ENCODE results near the gene PROKR1. TPM values are rescaled to one million over a fixed set of nuclear protein-coding genes. Genes with fewer than 3 reads are reported as not detected.

The PROKR1 gene
- total RNA-seq, 1 experiment from 2014 or later: not detected

DNA sequence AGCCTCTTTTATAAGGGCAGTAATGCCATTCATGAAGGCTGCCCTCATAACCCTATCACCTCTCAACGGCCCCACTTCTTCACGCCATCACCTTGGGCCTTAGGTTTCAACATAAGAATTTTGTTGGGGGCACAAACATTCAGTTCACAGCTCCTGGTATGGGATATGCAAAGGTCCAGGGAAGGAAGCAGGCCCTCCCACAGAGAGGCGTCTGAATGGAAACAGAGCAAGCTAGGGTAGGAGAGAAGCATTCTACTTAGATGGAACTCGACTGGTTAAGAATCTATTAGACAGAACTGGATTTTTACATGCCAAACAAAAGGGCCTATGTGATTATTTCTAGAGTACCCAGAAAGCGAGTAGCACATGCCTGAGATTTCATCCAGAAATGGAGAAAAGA is 42.8 kb downstream of the PROKR1 start:
- POLR2A ChIA-PET: no interaction called here
- Histone ChIP-seq H3K27me3 (ENCODE audit: insufficient read depth, low read length) (no peaks in the 10 kb centered on the region), H3K9me2 (ENCODE audit: insufficient read depth) (no peaks in the 10 kb centered on the region), H3K79me2 (ENCODE audit: insufficient read depth, low read length) (no peaks in the 10 kb centered on the region), H3K9ac (ENCODE audit: low read length) (no peak overlapping the region), H3K4me1 (ENCODE audit: control insufficient read depth in 1 of 2, insufficient read depth in 2 of 2, low read length in 2 of 2) (no peaks in the 10 kb centered on the region), H3K27ac (ENCODE audit: low read depth, low read length) (no peak overlapping the region), H3K9me3 (ENCODE audit: control insufficient read depth in 1 of 2, insufficient read depth in 1 of 2, low read depth in 1 of 2, low read length in 2 of 2) (no peaks in the 10 kb centered on the region), H2AFZ (ENCODE audit: low read depth, low read length, poor library complexity, severe bottlenecking) (no peak overlapping the region), H3K4me3 (replicated peaks in 1 of 2; ENCODE audit: low read depth in 1 of 2, low read length in 2 of 2) (no peak overlapping the region), H4K20me1 (ENCODE audit: insufficient read depth) (no peaks in the 10 kb centered on the region), H3K36me3 (ENCODE audit: control insufficient read depth in 1 of 2, insufficient read depth in 2 of 2, low read length in 2 of 2) (no peaks in the 10 kb centered on the region), H3K4me2 (ENCODE audit: low read length) (no peak overlapping the region)
- DNase-seq (ENCODE audit: low read depth, low spot score) (no peak), ATAC-seq (no peak)
- intact Hi-C loops (cut with micrococcal nuclease): no loop called here
- TF ChIP-seq, protein P1, sequence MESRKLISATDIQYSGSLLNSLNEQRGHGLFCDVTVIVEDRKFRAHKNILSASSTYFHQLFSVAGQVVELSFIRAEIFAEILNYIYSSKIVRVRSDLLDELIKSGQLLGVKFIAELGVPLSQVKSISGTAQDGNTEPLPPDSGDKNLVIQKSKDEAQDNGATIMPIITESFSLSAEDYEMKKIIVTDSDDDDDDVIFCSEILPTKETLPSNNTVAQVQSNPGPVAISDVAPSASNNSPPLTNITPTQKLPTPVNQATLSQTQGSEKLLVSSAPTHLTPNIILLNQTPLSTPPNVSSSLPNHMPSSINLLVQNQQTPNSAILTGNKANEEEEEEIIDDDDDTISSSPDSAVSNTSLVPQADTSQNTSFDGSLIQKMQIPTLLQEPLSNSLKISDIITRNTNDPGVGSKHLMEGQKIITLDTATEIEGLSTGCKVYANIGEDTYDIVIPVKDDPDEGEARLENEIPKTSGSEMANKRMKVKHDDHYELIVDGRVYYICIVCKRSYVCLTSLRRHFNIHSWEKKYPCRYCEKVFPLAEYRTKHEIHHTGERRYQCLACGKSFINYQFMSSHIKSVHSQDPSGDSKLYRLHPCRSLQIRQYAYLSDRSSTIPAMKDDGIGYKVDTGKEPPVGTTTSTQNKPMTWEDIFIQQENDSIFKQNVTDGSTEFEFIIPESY (IDR thresholded peaks at IDR 0.05; ENCODE audit: extremely low read depth, insufficient replicate concordance, low read length): no peak
- TF ChIP-seq RAD21 (IDR thresholded peaks at IDR 0.05; ENCODE audit: low read depth) (no peak), FOSL1 (IDR thresholded peaks at IDR 0.05; ENCODE audit: low read depth) (no peak), EGR1 (IDR thresholded peaks at IDR 0.05; ENCODE audit: low read depth) (no peak), SP1 (IDR thresholded peaks at IDR 0.05; ENCODE audit: low read depth) (no peak), EZH2phosphoT487 (IDR thresholded peaks at IDR 0.05; ENCODE audit: borderline replicate concordance) (no peak), SRF (IDR thresholded peaks at IDR 0.05; ENCODE audit: low read depth) (no peak), JUND (IDR thresholded peaks at IDR 0.05) (no peak), TCF7L2 (IDR thresholded peaks at IDR 0.05; ENCODE audit: borderline replicate concordance, extremely low read depth, insufficient read depth, insufficient read length) (no peak), YY1 (IDR thresholded peaks at IDR 0.05; ENCODE audit: extremely low read depth, insufficient replicate concordance, low read depth, low read length) (no peak), SIN3A (IDR thresholded peaks at IDR 0.05; ENCODE audit: low read depth) (no peak), POLR2A (IDR thresholded peaks at IDR 0.05; ENCODE audit: borderline replicate concordance, extremely low read depth, insufficient read depth, insufficient read length) (no peak), CEBPB (IDR thresholded peaks at IDR 0.05; ENCODE audit: low read depth) (no peak)
- TF ChIP-seq, protein P2, sequence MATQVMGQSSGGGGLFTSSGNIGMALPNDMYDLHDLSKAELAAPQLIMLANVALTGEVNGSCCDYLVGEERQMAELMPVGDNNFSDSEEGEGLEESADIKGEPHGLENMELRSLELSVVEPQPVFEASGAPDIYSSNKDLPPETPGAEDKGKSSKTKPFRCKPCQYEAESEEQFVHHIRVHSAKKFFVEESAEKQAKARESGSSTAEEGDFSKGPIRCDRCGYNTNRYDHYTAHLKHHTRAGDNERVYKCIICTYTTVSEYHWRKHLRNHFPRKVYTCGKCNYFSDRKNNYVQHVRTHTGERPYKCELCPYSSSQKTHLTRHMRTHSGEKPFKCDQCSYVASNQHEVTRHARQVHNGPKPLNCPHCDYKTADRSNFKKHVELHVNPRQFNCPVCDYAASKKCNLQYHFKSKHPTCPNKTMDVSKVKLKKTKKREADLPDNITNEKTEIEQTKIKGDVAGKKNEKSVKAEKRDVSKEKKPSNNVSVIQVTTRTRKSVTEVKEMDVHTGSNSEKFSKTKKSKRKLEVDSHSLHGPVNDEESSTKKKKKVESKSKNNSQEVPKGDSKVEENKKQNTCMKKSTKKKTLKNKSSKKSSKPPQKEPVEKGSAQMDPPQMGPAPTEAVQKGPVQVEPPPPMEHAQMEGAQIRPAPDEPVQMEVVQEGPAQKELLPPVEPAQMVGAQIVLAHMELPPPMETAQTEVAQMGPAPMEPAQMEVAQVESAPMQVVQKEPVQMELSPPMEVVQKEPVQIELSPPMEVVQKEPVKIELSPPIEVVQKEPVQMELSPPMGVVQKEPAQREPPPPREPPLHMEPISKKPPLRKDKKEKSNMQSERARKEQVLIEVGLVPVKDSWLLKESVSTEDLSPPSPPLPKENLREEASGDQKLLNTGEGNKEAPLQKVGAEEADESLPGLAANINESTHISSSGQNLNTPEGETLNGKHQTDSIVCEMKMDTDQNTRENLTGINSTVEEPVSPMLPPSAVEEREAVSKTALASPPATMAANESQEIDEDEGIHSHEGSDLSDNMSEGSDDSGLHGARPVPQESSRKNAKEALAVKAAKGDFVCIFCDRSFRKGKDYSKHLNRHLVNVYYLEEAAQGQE (IDR thresholded peaks at IDR 0.05; ENCODE audit: low read depth): no peak
- TF ChIP-seq, protein P3, sequence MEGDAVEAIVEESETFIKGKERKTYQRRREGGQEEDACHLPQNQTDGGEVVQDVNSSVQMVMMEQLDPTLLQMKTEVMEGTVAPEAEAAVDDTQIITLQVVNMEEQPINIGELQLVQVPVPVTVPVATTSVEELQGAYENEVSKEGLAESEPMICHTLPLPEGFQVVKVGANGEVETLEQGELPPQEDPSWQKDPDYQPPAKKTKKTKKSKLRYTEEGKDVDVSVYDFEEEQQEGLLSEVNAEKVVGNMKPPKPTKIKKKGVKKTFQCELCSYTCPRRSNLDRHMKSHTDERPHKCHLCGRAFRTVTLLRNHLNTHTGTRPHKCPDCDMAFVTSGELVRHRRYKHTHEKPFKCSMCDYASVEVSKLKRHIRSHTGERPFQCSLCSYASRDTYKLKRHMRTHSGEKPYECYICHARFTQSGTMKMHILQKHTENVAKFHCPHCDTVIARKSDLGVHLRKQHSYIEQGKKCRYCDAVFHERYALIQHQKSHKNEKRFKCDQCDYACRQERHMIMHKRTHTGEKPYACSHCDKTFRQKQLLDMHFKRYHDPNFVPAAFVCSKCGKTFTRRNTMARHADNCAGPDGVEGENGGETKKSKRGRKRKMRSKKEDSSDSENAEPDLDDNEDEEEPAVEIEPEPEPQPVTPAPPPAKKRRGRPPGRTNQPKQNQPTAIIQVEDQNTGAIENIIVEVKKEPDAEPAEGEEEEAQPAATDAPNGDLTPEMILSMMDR (IDR thresholded peaks at IDR 0.05 in 2 of 3, conservative IDR thresholded peaks at IDR 0.05 in 1 of 3; ENCODE audit: borderline replicate concordance in 1 of 3, insufficient read depth in 1 of 3, low read depth in 2 of 3, low read length in 2 of 3): no peak
- TF ChIP-seq, protein P4, sequence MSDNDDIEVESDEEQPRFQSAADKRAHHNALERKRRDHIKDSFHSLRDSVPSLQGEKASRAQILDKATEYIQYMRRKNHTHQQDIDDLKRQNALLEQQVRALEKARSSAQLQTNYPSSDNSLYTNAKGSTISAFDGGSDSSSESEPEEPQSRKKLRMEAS (IDR thresholded peaks at IDR 0.05): no peak
- CTCF ChIA-PET: no interaction called here
- RAD21 ChIA-PET (ENCODE audit: low non-redundant PET in 1 of 2, low total read pairs in 2 of 2, uncharacterized antibody in 2 of 2, unreplicated experiment in 2 of 2): no interaction called here
- BruUV-seq (replicated peaks): no TSS peak

Data from HCT116 (cell line).